Thoracic aorta (tissue), 2 donors: ENCODE data around the gene FOXP1. TPM values are rescaled to one million over a fixed set of nuclear protein-coding genes. Genes with fewer than 3 reads are reported as not detected.

Experiments used
- ATAC-seq: fragments of 150-250 bp; one replicate; pipeline ENCODE4 v1.8.0; 2017; ENCODE audit warnings: low read depth; ENCODE audit not compliant: insufficient number of reproducible peaks, low FRiP score
- DNase-seq: peaks from one replicate; pipeline ENCODE4 v3.0.0-alpha.2; 2020; ENCODE audit warnings: low spot score
- H3K27ac ChIP-seq, 2 donors: fragments of 200-600 bp; sonication (generic); 1 replicate in 1 of 2; 2 replicates in 1 of 2; pipeline ENCODE4 v1.5.1; 2016; ENCODE audit warnings: mild to moderate bottlenecking in 2 of 2, moderate library complexity in 2 of 2
- H3K27me3 ChIP-seq: fragments of 200-600 bp; sonication (generic); replicated peaks from 2 replicates; pipeline ENCODE4 v1.6.0; 2016; ENCODE audit warnings: mild to moderate bottlenecking; ENCODE audit not compliant: insufficient read depth
- H3K36me3 ChIP-seq: fragments of 200-600 bp; sonication (generic); one replicate; pipeline ENCODE4 v1.5.1; 2016
- H3K4me1 ChIP-seq, 2 donors: fragments of 200-600 bp; sonication (generic); 1 replicate in 1 of 2; 2 replicates in 1 of 2; pipeline versions ENCODE4 v1.5.1 to v1.6.0; 2016; ENCODE audit warnings: low read depth in 2 of 2, mild to moderate bottlenecking in 1 of 2; ENCODE audit not compliant: control insufficient read depth in 1 of 2
- H3K4me3 ChIP-seq: fragments of 200-600 bp; sonication (generic); 2 replicates; pipeline ENCODE4 v1.5.1; 2016; ENCODE audit warnings: mild to moderate bottlenecking
- H3K9me3 ChIP-seq: fragments of 200-600 bp; sonication (generic); 2 replicates; pipeline ENCODE4 v1.5.1; 2016
- CTCF ChIP-seq: fragments of 200-600 bp; sonication (generic); IDR thresholded peaks from one replicate; pipeline ENCODE4 v1.5.1; 2019; ENCODE audit warnings: antibody characterized with exemption
- total RNA-seq, 2 donors: library from RNA; depleted of rRNA; stranded (reverse); fragments of >200 nt; gene quantifications; one replicate each; pipeline versions ENCODE4 v1.1.0 to v1.2.3, GENCODE V29; 2016

Gene FOXP1
- total RNA-seq, 2 donors from 2014 or later = 176 to 255 TPM

- Histone ChIP-seq H3K4me3 (no peak overlapping the region), H3K27me3 (no peaks in the 10 kb centered on the region), H3K4me1 (peaks cover 12 to 25% of the 10 kb centered on the region in 2 donors), H3K9me3 (no peaks in the 10 kb centered on the region), H3K27ac (no peak overlapping the region), H3K36me3 (no peaks in the 10 kb centered on the region)
- ATAC-seq = no peak
- DNase-seq = no peak
- no peak for TF ChIP-seq CTCF
Observed at GRCh38 chr3:71425491-71426071, 157.9 kb downstream of the FOXP1 start.

- Histone ChIP-seq H3K4me3 (no peak overlapping the region), H3K9me3 (no peaks in the 10 kb centered on the region), H3K4me1 (peaks cover 2 to 16% of the 10 kb centered on the region in 2 donors), H3K36me3 (no peaks in the 10 kb centered on the region), H3K27me3 (no peaks in the 10 kb centered on the region), H3K27ac (no peak overlapping the region)
- DNase-seq (no peak), ATAC-seq (no peak)
- no peak for TF ChIP-seq CTCF
Observed at GRCh38 chr3:71423151-71423906, 160.2 kb downstream of the FOXP1 start.

- H3K27me3 ChIP-seq = no peaks in the 10 kb centered on the region
- no peak for TF ChIP-seq CTCF
- no peak overlapping the region for H3K4me3 ChIP-seq
- H3K9me3 ChIP-seq = no peaks in the 10 kb centered on the region
- DNase-seq (no peak), ATAC-seq (no peak)
- H3K36me3 ChIP-seq = no peaks in the 10 kb centered on the region
- peaks cover 0 to 21% of the 10 kb centered on the region in 2 donors for H3K4me1 ChIP-seq
- H3K27ac ChIP-seq = no peak overlapping the region
Observed at GRCh38 chr3:71421820-71422566, 161.5 kb downstream of the FOXP1 start.

- no peak for ATAC-seq
- DNase-seq = no peak
- no peak for TF ChIP-seq CTCF
- Histone ChIP-seq H3K36me3 (no peaks in the 10 kb centered on the region), H3K27ac (no peak overlapping the region), H3K27me3 (no peaks in the 10 kb centered on the region), H3K9me3 (no peaks in the 10 kb centered on the region), H3K4me3 (no peak overlapping the region), H3K4me1 (peaks cover 0 to 21% of the 10 kb centered on the region in 2 donors)
Observed at GRCh38 chr3:71421475-71421819, 162.1 kb downstream of the FOXP1 start.

- DNase-seq = no peak
Observed at GRCh38 chr3:71419369-71419768, 164.2 kb downstream of the FOXP1 start.

More at GRCh38 chr3:71419369-71419768, 164.2 kb downstream of the FOXP1 start:
- H3K4me1 ChIP-seq = peaks cover 0 to 18% of the 10 kb centered on the region in 2 donors
- H3K36me3 ChIP-seq = no peaks in the 10 kb centered on the region
- H3K27me3 ChIP-seq = no peaks in the 10 kb centered on the region
- no peak for ATAC-seq
- no peaks in the 10 kb centered on the region for H3K9me3 ChIP-seq
- H3K4me3 ChIP-seq = no peak overlapping the region
- no peak for TF ChIP-seq CTCF
- no peak overlapping the region for H3K27ac ChIP-seq
